Measurements from ENCODE around the gene NUP210. TPM values are rescaled to one million over a fixed set of nuclear protein-coding genes. Genes with fewer than 3 reads are reported as not detected.

The NUP210 gene
- total RNA-seq, 3 donors from 2014 or later = 6.7 to 14.8 (median 8.1) TPM

- no peak for TF ChIP-seq CTCF (IDR thresholded peaks at IDR 0.05)
- Histone ChIP-seq H3K4me1 (ENCODE audit: low read depth) (no peaks in the 10 kb centered on the region), H3K9me3 (no peaks in the 10 kb centered on the region), H3K4me3 (no peak overlapping the region), H3K36me3 (ENCODE audit: low read depth) (no peaks in the 10 kb centered on the region)
- no peak for DNase-seq
- ATAC-seq = no peak
- intact Hi-C loops (cut with DNase I, micrococcal nuclease) = no loop called here
Measured at GRCh38 chr3:13316603-13317002, 103.5 kb downstream of the NUP210 start.

DNA sequence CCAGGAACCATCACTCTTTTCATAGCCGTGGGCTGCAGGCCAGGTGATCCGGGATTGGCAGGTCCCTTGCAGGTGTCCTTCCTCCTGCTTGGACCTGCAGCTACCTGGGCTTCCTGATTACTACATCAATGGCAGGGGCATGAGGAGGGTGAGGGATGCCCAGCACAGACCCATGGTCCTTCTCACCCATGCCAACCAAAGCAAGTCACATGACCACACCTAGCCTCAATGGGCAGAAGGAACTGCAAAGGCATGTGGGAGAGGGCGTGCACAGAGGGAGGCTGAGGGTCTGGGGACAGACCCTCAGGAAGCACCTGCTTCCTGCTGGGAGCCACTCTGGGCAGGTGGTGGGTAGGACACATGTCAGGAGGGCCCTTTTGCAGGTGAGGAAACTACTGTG is 105.2 kb downstream of the NUP210 start:
- intact Hi-C loops (cut with DNase I, micrococcal nuclease) = no loop called here
- no peaks in the 10 kb centered on the region for H3K36me3 ChIP-seq (ENCODE audit: low read depth)

DNA sequence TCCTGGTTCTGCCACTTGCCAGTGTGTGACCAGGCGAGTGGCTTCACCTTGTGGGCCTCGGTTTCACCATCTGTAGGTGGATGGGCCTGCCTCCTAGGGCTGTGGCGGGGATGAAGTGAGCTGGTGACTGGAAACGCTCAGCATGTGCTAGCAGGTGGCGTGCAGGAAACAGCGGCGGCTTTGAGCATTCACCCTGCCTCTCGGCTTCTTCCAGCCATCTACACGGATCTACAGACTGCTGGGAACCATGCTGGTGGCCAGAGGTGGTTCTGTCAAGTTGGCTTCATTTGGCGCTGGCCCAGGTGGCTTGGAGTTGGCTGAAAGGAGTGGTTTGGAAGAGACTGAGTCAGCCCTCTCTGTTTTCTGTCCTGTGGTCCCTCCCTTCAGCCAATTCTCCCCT is 106.3 kb downstream of the NUP210 start:
- no peak overlapping the region for H3K4me3 ChIP-seq
- ATAC-seq (no peak), DNase-seq (peak in 1 of 3 donors; percentile 13)
- no peak for TF ChIP-seq CTCF (IDR thresholded peaks at IDR 0.05)
- H3K9me3 ChIP-seq = no peaks in the 10 kb centered on the region
- H3K36me3 ChIP-seq (ENCODE audit: low read depth) = no peaks in the 10 kb centered on the region
- intact Hi-C loops (cut with DNase I, micrococcal nuclease) = no loop called here
- H3K4me1 ChIP-seq (ENCODE audit: low read depth) = no peaks in the 10 kb centered on the region

More for the DNA sequence above, 105.2 kb downstream of the NUP210 start:
- no peak overlapping the region for H3K4me3 ChIP-seq
- TF ChIP-seq CTCF (IDR thresholded peaks at IDR 0.05) = no peak
- no peak for DNase-seq
- H3K9me3 ChIP-seq = no peaks in the 10 kb centered on the region
- ATAC-seq = no peak
- no peaks in the 10 kb centered on the region for H3K4me1 ChIP-seq (ENCODE audit: low read depth)

GRCh38 chr3:13309004-13309403 is 111.1 kb downstream of the NUP210 start:
- Histone ChIP-seq H3K36me3 (ENCODE audit: low read depth) (no peaks in the 10 kb centered on the region), H3K9me3 (no peaks in the 10 kb centered on the region), H3K4me3 (no peak overlapping the region), H3K4me1 (ENCODE audit: low read depth) (no peaks in the 10 kb centered on the region)
- intact Hi-C loops (cut with DNase I, micrococcal nuclease) = no loop called here
- no peak for TF ChIP-seq CTCF (IDR thresholded peaks at IDR 0.05)
- DNase-seq = no peak
- ATAC-seq = no peak

DNA sequence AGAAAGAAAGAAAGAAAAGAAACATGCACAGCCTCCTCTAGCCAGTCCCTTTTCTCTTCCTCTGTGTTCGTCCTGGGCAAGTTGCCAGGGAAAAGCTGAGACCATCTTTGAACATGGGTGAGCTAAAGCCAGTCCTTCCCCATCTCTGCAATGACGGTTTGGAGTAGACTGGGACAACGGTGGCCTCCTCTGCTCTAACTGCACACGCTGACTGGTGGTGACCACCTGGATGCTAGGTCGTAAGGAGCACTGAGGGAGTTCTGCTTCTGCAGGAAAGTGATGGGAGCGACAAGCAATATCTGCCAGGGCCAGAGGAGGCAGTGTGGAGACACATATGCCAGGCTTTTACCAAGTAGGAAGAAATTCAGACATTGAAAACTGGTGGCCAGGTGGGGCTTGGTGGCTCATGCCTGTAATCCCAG is 111.7 kb downstream of the NUP210 start:
- DNase-seq (peak in 2 of 3 donors; percentile 49 to 59), ATAC-seq (peak; percentile 71)
- intact Hi-C loops (cut with DNase I, micrococcal nuclease) = no loop called here
- H3K9me3 ChIP-seq = no peaks in the 10 kb centered on the region
- H3K4me1 ChIP-seq (ENCODE audit: low read depth) = no peaks in the 10 kb centered on the region
- no peak overlapping the region for H3K4me3 ChIP-seq
- no peaks in the 10 kb centered on the region for H3K36me3 ChIP-seq (ENCODE audit: low read depth)
- no peak for TF ChIP-seq CTCF (IDR thresholded peaks at IDR 0.05)

- DNase-seq (no peak), ATAC-seq (no peak)
- no peaks in the 10 kb centered on the region for H3K9me3 ChIP-seq
- no peaks in the 10 kb centered on the region for H3K4me1 ChIP-seq (ENCODE audit: low read depth)
- no peaks in the 10 kb centered on the region for H3K36me3 ChIP-seq (ENCODE audit: low read depth)
- no peak overlapping the region for H3K4me3 ChIP-seq
- TF ChIP-seq CTCF (IDR thresholded peaks at IDR 0.05) = no peak
- intact Hi-C loops (cut with DNase I, micrococcal nuclease) = no loop called here
Measured at GRCh38 chr3:13307041-13307440, 113.1 kb downstream of the NUP210 start.
